Transverse colon (tissue), 4 donors: ENCODE measurements around the gene NCOA1. TPM values are rescaled to one million over a fixed set of nuclear protein-coding genes. Genes with fewer than 3 reads are reported as not detected.
A peak's percentile ranks its signal among the peaks of the same experiment; 100 is the strongest.

Experiments
- DNase-seq: peaks from one replicate; pipeline ENCODE4 v3.0.0-alpha.2; 2019
- H3K27ac ChIP-seq, 4 donors: fragments of 200-600 bp; sonication (generic); 2 replicates each; pipeline ENCODE4 v1.5.1; 2016 to 2018; ENCODE audit warnings: inconsistent platforms in 4 of 4
- H3K27me3 ChIP-seq: fragments of 200-600 bp; sonication (generic); 2 replicates; pipeline ENCODE4 v1.5.1; 2017; ENCODE audit warnings: inconsistent platforms
- H3K36me3 ChIP-seq, 4 donors: fragments of 200-600 bp; sonication (generic); 2 replicates each; pipeline ENCODE4 v1.5.1; 2017 to 2019; ENCODE audit warnings: inconsistent platforms in 4 of 4
- H3K4me1 ChIP-seq, 4 donors: fragments of 200-600 bp; sonication (generic); 2 replicates each; pipeline ENCODE4 v1.5.1; 2017 to 2020; ENCODE audit warnings: inconsistent platforms in 4 of 4
- H3K4me3 ChIP-seq, 4 donors: fragments of 200-600 bp; sonication (generic); 1 replicate in 1 of 4; 2 replicates in 3 of 4; pipeline versions ENCODE4 v1.5.1 to v1.6.1; 2017 to 2019; ENCODE audit warnings: inconsistent platforms in 4 of 4
- H3K9me3 ChIP-seq, 2 donors: fragments of 200-600 bp; sonication (generic); 2 replicates each; pipeline ENCODE4 v1.5.1; 2017 to 2019; ENCODE audit warnings: inconsistent platforms in 2 of 2
- EP300 ChIP-seq: sonication (generic); formaldehyde crosslinking; IDR thresholded peaks from one replicate; pipeline ENCODE4 v1.6.1; 2017; ENCODE audit warnings: antibody characterized with exemption, low read depth
- POLR2A ChIP-seq: fragments of 450-650 bp; IDR thresholded peaks from one replicate; pipeline ENCODE4 v1.6.1; 2016; ENCODE audit warnings: antibody characterized with exemption, mild to moderate bottlenecking, moderate library complexity
- POLR2AphosphoS5 ChIP-seq, 3 donors: sonication (generic); formaldehyde crosslinking; IDR thresholded peaks; one replicate each; pipeline ENCODE4 v1.6.1; 2016; ENCODE audit warnings: antibody characterized with exemption in 3 of 3
- WGBS, 2 donors: methylation state at CpG; one replicate each; pipeline ENCODE4 v1.1.5; 2018; ENCODE audit warnings: low coverage in 1 of 2; 5-methylcytosine and 5-hydroxymethylcytosine counted together
- in situ Hi-C, 4 donors: fragments of 200-750 bp; cut with MboI; loops; one replicate each; pipeline versions ENCODE4 v1.15.0 to v1.15.1; 2017; ENCODE audit warnings: low sequenced_read_pairs in 3 of 4, low pct_ligation_motif_present in 1 of 4, low pct_unique_long_range_greater_than_20kb in 1 of 4
- intact Hi-C: fragments of 100-400 bp; cut with DNase I; formaldehyde crosslinking; loops from one replicate; pipeline ENCODE4 v1.15.1; 2023; ENCODE audit warnings: low total_unique reads
- total RNA-seq, 4 donors: library from RNA; depleted of rRNA; stranded (reverse); fragments of >200 nt; gene quantifications; one replicate each; pipeline ENCODE4 v1.1.0, GENCODE V29; 2016
- TF ChIP-seq, protein P1 (sequence below), 5 experiments: fragments of 200-600 bp in 3 of 5; fragments of 450-650 bp in 2 of 5; sonication (generic) in 3 of 5; IDR thresholded peaks; 1 replicate in 2 of 5; 2 replicates in 3 of 5; pipeline ENCODE4 v1.5.1; 2016 to 2017; ENCODE audit warnings: antibody characterized with exemption in 5 of 5, inconsistent platforms in 3 of 5, mild to moderate bottlenecking in 2 of 5, moderate library complexity in 1 of 5

NCOA1 gene
- total RNA-seq, 4 donors from 2014 or later = 32.9 to 56.5 (median 47.9) TPM

- no peak for TF ChIP-seq EP300
- intact Hi-C loops = no loop called here
- in situ Hi-C loops = no loop called here
- Histone ChIP-seq H3K27ac (no peak overlapping the region), H3K4me1 (peaks cover 0 to 13% (median 0%) of the 10 kb centered on the region in 4 donors), H3K9me3 (no peaks in the 10 kb centered on the region), H3K4me3 (no peak overlapping the region), H3K36me3 (peaks cover 0 to 17% (median 7%) of the 10 kb centered on the region in 4 donors), H3K27me3 (no peaks in the 10 kb centered on the region)
- no peak for DNase-seq
- WGBS, 2 donors = 97 to 100% methylated on average over 2 to 3 of the region's 3 CpGs
Measured at GRCh38 chr2:24747299-24747698, 256.2 kb downstream of the NCOA1 start.

DNA sequence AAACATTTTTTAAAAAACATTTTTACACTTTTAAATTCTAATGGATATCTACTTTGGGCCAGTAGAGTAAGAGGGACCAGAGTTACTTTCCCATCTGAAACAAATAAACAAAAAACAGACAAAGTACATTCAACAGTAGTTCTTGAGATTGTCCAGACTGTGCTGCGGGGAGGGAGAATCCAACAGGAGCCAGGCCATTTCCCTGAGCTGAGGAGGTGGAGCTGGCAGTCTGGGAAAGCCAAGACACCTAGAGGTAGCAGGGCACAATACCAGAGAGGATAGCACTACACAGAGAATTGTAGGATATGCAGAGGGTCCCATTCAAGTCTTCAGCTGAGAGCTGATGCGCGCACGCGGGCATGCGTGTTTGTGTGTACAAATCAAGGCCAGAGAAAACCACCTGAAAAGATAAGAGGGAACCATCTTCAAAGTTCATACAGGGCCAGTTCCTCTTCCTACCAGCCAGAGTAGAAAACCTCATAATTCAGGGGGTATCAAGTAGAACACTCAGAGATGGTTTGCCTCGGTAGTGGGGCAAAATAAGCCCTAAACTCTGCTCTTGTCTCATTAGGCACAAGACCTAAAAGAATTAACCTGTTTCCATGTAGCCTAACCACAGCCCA is 258.1 kb downstream of the NCOA1 start:
- WGBS, 2 donors = 95 to 100% methylated on average over 4 to 7 of the region's 7 CpGs
- Histone ChIP-seq H3K27me3 (no peaks in the 10 kb centered on the region), H3K4me1 (peaks cover 0 to 13% (median 0%) of the 10 kb centered on the region in 4 donors), H3K4me3 (no peak overlapping the region), H3K36me3 (peaks cover 0 to 27% (median 12%) of the 10 kb centered on the region in 4 donors), H3K27ac (no peak overlapping the region), H3K9me3 (no peaks in the 10 kb centered on the region)
- intact Hi-C loops = no loop called here
- TF ChIP-seq, protein P1, sequence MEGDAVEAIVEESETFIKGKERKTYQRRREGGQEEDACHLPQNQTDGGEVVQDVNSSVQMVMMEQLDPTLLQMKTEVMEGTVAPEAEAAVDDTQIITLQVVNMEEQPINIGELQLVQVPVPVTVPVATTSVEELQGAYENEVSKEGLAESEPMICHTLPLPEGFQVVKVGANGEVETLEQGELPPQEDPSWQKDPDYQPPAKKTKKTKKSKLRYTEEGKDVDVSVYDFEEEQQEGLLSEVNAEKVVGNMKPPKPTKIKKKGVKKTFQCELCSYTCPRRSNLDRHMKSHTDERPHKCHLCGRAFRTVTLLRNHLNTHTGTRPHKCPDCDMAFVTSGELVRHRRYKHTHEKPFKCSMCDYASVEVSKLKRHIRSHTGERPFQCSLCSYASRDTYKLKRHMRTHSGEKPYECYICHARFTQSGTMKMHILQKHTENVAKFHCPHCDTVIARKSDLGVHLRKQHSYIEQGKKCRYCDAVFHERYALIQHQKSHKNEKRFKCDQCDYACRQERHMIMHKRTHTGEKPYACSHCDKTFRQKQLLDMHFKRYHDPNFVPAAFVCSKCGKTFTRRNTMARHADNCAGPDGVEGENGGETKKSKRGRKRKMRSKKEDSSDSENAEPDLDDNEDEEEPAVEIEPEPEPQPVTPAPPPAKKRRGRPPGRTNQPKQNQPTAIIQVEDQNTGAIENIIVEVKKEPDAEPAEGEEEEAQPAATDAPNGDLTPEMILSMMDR (IDR thresholded peaks at IDR 0.05) = no peak
- TF ChIP-seq POLR2A = no peak
- TF ChIP-seq POLR2AphosphoS5 (IDR thresholded peaks at IDR 0.05) = peak in 1 of 3 donors; percentile 48
- TF ChIP-seq EP300 = no peak
- in situ Hi-C loops = no loop called here
- DNase-seq = no peak

DNA sequence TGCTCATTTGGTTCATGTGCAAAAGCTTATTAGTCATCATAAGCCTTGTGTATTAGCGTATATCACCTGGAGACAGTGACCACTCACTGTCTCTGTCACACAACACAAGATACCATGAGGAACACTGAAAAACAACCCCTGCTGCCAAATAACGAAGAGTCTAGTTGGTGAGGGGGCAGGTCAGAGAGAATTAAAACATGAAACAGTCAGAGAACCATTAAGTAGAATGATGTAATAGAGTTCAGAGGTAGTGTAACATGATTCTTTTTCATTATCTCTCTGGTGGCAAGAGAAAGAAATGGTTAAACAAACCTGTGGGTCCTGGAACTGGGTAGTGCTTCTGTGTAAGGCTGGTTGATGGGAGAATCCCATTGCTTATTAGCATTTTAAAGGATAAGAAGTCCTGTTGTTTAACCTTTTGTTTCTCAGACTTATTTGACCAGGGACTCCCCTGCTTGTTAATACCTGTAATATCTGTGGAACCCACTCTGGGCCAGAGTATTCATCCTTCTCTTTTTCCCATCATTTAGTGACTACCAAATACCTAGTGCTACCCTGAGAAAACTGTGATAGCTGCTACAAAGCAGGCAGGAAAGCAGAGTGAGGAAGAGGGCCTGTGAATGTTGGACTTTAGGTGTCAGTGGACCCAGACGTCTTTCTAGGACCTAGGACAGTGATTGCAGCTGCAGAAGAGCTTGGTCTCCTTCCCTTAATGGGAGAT is 264.1 kb downstream of the NCOA1 start:
- H3K4me3 ChIP-seq = no peak overlapping the region
- no peaks in the 10 kb centered on the region for H3K4me1 ChIP-seq
- TF ChIP-seq POLR2AphosphoS5 (IDR thresholded peaks at IDR 0.05) (no peak), EP300 (no peak), POLR2A (no peak)
- TF ChIP-seq, protein P1 (IDR thresholded peaks at IDR 0.05) = no peak
- H3K27ac ChIP-seq = no peak overlapping the region
- peaks cover 0 to 49% (median 21%) of the 10 kb centered on the region in 4 donors for H3K36me3 ChIP-seq
- no peaks in the 10 kb centered on the region for H3K9me3 ChIP-seq
- intact Hi-C loops (no loop called here), in situ Hi-C loops (no loop called here)
- H3K27me3 ChIP-seq = no peaks in the 10 kb centered on the region
- WGBS, 2 donors = 77 to 81% methylated on average over 2 to 3 of the region's 3 CpGs
- no peak for DNase-seq

GRCh38 chr2:24756789-24757188 is 265.7 kb downstream of the NCOA1 start:
- H3K27me3 ChIP-seq = no peaks in the 10 kb centered on the region
- in situ Hi-C loops = no loop called here
- TF ChIP-seq POLR2A (no peak), EP300 (no peak), POLR2AphosphoS5 (IDR thresholded peaks at IDR 0.05) (no peak)
- TF ChIP-seq, protein P1 (IDR thresholded peaks at IDR 0.05) = no peak
- H3K27ac ChIP-seq = no peak overlapping the region
- intact Hi-C loops = no loop called here
- H3K9me3 ChIP-seq = no peaks in the 10 kb centered on the region
- H3K4me3 ChIP-seq = no peak overlapping the region
- 97 to 100% methylated on average over 1 of the region's 1 CpG for WGBS, 2 donors
- no peak for DNase-seq
- peaks cover 0 to 46% (median 20%) of the 10 kb centered on the region in 4 donors for H3K36me3 ChIP-seq
- H3K4me1 ChIP-seq = no peaks in the 10 kb centered on the region
